Erythroblast (primary cell): ENCODE results near the gene PKN3.

Source experiments
- GATA1 ChIP-seq: IDR thresholded peaks from 2 replicates; pipeline ENCODE4 v1.6.1; 2011; ENCODE audit warnings: low read depth, mild to moderate bottlenecking, control low read depth, low read length, moderate library complexity
- POLR2A ChIP-seq: IDR thresholded peaks from 2 replicates; pipeline ENCODE4 v1.6.1; 2011; ENCODE audit warnings: mild to moderate bottlenecking, low read length

DNA sequence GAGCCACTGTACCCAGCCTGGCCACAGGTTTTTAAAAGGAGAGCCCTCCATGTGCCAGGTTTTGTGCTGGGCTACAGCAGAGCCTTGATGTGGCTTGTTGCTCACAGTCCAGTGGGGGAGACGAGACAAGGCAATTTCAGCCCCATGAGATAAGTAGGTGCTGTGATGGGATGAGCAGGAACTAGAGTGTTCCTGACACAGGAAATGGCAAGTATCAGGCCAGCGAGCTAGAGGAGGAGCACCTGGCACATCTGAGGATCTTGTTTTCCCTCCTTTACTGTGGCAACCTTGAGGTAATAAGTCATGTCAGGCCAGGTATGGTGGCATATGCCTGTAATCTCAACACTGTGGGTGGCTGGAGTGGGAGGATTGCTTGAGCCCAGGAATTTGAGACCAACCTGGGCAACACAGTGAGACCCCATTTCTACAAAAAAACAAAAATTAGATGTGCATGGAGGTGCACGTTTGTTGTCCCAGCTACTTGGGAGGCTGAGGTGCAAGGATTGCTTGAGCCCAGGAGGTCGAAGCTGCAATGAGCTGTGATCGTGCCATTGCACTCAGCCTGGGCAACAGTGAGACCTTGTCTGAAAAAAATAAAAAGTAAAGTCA is 25.4 kb downstream of the PKN3 start:
- no peak for TF ChIP-seq POLR2A
- TF ChIP-seq GATA1 = no peak
